Uterus (tissue), 2 donors: ENCODE results near the gene EPHA10.

Experiments
- CTCF ChIP-seq, 4 experiments: fragments of 200-600 bp in 2 of 4; fragments of 450-650 bp in 2 of 4; sonication (generic) in 2 of 4; IDR thresholded peaks; one replicate each; pipeline ENCODE4 v1.5.1; 2016 to 2019; ENCODE audit warnings: antibody characterized with exemption in 4 of 4, mild to moderate bottlenecking in 2 of 4, moderate library complexity in 1 of 4
- POLR2A ChIP-seq, 2 donors: fragments of 450-650 bp; IDR thresholded peaks; one replicate each; pipeline ENCODE4 v1.6.1; 2016; ENCODE audit warnings: antibody characterized with exemption in 2 of 2, mild to moderate bottlenecking in 1 of 2, moderate library complexity in 1 of 2

- no peak for TF ChIP-seq CTCF (IDR thresholded peaks at IDR 0.05)
- no peak for TF ChIP-seq POLR2A (IDR thresholded peaks at IDR 0.05)
Measured at GRCh38 chr1:37792943-37793686, 28.2 kb upstream of the EPHA10 start.
